ENCODE results near the gene DDR1. TPM values are rescaled to one million over a fixed set of nuclear protein-coding genes. Genes with fewer than 3 reads are reported as not detected.

Gene DDR1
- total RNA-seq, 1 experiment from 2014 or later, result 258 TPM

- H3K27ac ChIP-seq (ENCODE audit: insufficient read length, low read depth, low read length), result no peak overlapping the region
- Mint-ChIP-seq H3K4me3 (no peak overlapping the region), H3K27ac (no peak overlapping the region), H3K27me3 (ENCODE audit: low read depth) (no peaks in the 10 kb centered on the region), H3K4me1 (peaks cover 25 to 29% of the 10 kb centered on the region in 2 experiments), H3K9me3 (peaks cover 21 to 37% of the 10 kb centered on the region in 2 experiments), H3K36me3 (ENCODE audit: insufficient read depth in 1 of 3, low read depth in 3 of 3) (peaks cover 37 to 48% (median 48%) of the 10 kb centered on the region in 3 experiments)
- H3K27me3 ChIP-seq (ENCODE audit: insufficient read depth, low read length), result no peaks in the 10 kb centered on the region; the same call in 1 of the 2 replicates
- no peak overlapping the region for H3K4me2 ChIP-seq (ENCODE audit: insufficient read depth, insufficient read length, low read length)
- DNase-seq, result no peak
- no peak overlapping the region for H2BK12ac ChIP-seq (ENCODE audit: insufficient read length, low read depth, low read length)
- H4K20me1 ChIP-seq (ENCODE audit: control insufficient read depth, insufficient read depth, insufficient read length), result no peaks in the 10 kb centered on the region
- H3K9me3 ChIP-seq (ENCODE audit: control insufficient read depth, low read depth, low read length), result no peaks in the 10 kb centered on the region
- no peak for TF ChIP-seq CTCF (conservative IDR thresholded peaks at IDR 0.05)
- H2BK120ac ChIP-seq (ENCODE audit: low read depth, low read length, poor library complexity, severe bottlenecking), result no peak overlapping the region
- no peak overlapping the region for H3T11ph ChIP-seq (ENCODE audit: low read length)
- no CpG with 5 or more reads among the region's 1 CpG for whole genome bisulfite sequencing (ENCODE audit: extremely low coverage, insufficient read length, low lambda C conversion rate)
- H3K14ac ChIP-seq (ENCODE audit: insufficient read depth, low read length), result no peak overlapping the region
- no peak overlapping the region for H3K23ac ChIP-seq (ENCODE audit: insufficient read length, low read depth, low read length)
- no peak overlapping the region for H2BK5ac ChIP-seq (ENCODE audit: insufficient read length, low read length)
- no peaks in the 10 kb centered on the region for H3K79me2 ChIP-seq (ENCODE audit: insufficient read depth, low read length)
- H2BK20ac ChIP-seq (ENCODE audit: low read depth, low read length, poor library complexity, severe bottlenecking), result no peak overlapping the region
- no peaks in the 10 kb centered on the region for H3K79me1 ChIP-seq (ENCODE audit: insufficient read depth, low read depth, low read length, poor library complexity, severe bottlenecking)
- no peak overlapping the region for H3K4ac ChIP-seq (ENCODE audit: low read depth, low read length)
- H3K56ac ChIP-seq (ENCODE audit: insufficient read length, low read depth, low read length), result no peak overlapping the region
- no peak overlapping the region for H4K8ac ChIP-seq (replicated peaks; ENCODE audit: insufficient read length, low read depth, low read length)
- peaks cover 4% of the 10 kb centered on the region; the same call in 1 of the 2 replicates for H3K4me1 ChIP-seq (ENCODE audit: insufficient read depth, low read length)
- H2BK15ac ChIP-seq (ENCODE audit: low read depth, low read length), result no peak overlapping the region
- no peak overlapping the region for H2AK5ac ChIP-seq (ENCODE audit: insufficient read length, low read length)
- no peak overlapping the region for H2AFZ ChIP-seq (ENCODE audit: low read length)
- H3K23me2 ChIP-seq (ENCODE audit: insufficient read length, low read depth, low read length, poor library complexity, severe bottlenecking), result no peaks in the 10 kb centered on the region
- no peak overlapping the region for H4K5ac ChIP-seq (ENCODE audit: insufficient read length, low read depth, low read length)
- no peak overlapping the region for H3K18ac ChIP-seq (ENCODE audit: insufficient read length, low read depth, low read length)
- no peak overlapping the region for H3K9ac ChIP-seq (ENCODE audit: extremely low read depth, insufficient read length, low read length)
- no peak overlapping the region for H4K91ac ChIP-seq (ENCODE audit: insufficient read length, low read depth, low read length)
Measured at GRCh38 chr6:30836431-30836866, 47.9 kb upstream of the DDR1 start.

Measured in H9 (cell line).